Measurements from ENCODE around the gene FAM9A.
"Not testable (repeated sequence)": the region's sequence is repeated elsewhere in the genome, so short reads cannot be mapped to it uniquely, and the experiment has no call there.

FAM9A gene

DNA sequence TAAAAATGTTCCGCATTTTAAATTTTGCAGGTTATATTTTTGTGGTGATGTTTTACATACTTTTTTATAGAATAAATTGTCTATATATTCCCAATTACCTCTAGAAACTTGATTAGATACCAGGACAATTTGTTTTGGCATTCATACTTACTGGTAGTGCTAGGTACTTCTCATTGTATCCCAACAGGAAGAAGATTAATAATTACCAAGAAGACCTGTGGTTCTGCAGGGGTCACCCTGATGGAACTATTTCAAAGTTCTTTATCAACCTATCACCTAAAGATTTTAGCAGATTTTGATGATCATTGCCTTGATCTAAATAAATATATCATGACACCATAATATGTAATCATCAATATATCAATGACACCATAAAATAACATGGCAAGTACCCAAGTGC is 22.5 kb upstream of the FAM9A start:
- no peak overlapping the region for H3K4me3 Mint-ChIP-seq
- H3K27ac Mint-ChIP-seq, result no peak overlapping the region
- ATAC-seq (replicated peaks) (no peak), DNase-seq (no peak)
- H3K9me3 Mint-ChIP-seq, result no peaks in the 10 kb centered on the region
- H3K36me3 Mint-ChIP-seq (ENCODE audit: insufficient read depth), result no peaks in the 10 kb centered on the region
- H3K4me1 Mint-ChIP-seq (ENCODE audit: low read depth in 2 of 2), result peaks cover 0 to 2% of the 10 kb centered on the region in 2 donors
- H3K27me3 Mint-ChIP-seq, result peaks cover 23 to 27% of the 10 kb centered on the region in 2 donors

DNA sequence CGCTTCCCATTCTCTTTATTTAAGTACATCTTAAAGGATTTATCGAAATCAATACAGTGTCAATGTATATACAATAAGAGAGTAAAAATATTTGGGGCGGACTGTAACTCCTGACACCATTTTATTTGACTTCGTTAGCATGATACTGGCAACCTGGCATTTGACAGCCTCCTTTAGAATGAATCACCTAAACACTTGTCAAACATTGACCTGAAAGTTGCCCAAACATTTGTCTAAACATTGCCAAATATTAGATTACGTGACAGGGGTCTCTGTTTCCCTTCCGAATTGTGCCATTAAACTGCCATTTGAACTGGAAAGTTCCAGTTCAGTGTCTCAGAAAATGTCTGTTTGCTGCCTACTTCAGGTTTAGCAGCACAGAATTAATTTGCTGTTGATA is 20.8 kb upstream of the FAM9A start:
- H3K4me3 Mint-ChIP-seq, result no peak overlapping the region
- H3K27ac Mint-ChIP-seq, result no peak overlapping the region

DNA sequence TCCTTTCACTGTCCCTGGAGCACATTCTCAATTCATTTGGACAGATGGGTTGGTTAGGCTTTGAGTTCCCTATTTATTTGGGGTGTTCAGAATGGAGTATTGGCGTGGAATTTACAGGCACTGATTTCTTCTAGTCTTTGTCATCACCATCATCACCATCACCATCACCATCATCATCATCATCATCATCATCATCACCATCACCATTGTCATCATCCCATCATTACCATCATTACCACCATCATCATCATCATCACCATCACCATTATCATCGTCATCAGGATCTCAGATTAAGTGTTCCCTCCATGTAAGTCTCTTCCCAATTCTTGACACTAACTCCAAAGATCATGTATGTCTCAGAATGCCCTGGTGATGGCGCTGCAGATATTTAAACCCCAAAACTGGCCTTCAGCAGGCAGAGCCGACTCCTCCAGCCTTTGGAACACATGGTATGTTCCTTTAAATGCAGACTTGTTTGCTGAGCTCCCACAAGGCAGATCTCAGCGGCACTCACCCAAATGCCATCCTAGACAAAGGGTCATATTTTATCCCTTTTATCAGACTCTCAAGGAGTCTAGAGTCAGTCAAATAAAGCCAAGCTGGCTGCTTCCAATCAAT is 19.8 kb upstream of the FAM9A start:
- no peak for DNase-seq
- no peak overlapping the region for H3K4me3 Mint-ChIP-seq

More for the DNA sequence above, 20.8 kb upstream of the FAM9A start:
- DNase-seq, result no peak
- Mint-ChIP-seq H3K9me3 (no peaks in the 10 kb centered on the region), H3K4me1 (ENCODE audit: low read depth in 2 of 2) (peaks cover 0 to 2% of the 10 kb centered on the region in 2 donors), H3K27me3 (peaks cover 23 to 26% of the 10 kb centered on the region in 2 donors), H3K36me3 (ENCODE audit: insufficient read depth) (no peaks in the 10 kb centered on the region)
- no peak for ATAC-seq (replicated peaks)

DNA sequence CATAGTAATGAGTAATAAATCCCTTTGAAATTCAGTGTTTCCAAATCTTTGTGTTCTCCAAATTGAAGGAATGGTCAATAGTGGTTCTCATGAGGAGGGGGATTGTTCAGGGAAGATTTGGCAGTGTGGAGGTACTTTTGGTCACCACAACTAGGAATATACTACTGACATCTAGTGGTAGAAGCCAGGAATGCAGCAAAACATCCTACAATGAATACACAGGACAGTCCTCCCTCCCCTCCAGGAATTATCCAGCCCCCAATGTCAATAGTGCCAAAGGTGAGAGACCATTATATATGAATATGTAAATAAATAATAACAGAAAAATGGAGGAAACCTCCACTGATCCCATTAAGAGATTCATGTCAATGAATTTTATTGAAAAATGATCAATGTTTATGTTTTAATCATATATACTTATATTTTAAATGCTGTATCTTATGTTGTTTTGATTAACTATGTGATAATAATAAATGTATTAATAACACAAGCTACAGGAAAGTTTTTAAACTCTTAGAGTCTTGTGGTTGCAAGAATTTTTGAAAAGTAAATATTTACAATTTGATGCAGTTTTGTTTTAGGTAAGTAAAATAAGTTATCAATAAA is 14.4 kb upstream of the FAM9A start:
- ATAC-seq (replicated peaks), result no peak
- Mint-ChIP-seq H3K36me3 (ENCODE audit: insufficient read depth) (no peaks in the 10 kb centered on the region), H3K27ac (no peak overlapping the region), H3K4me3 (no peak overlapping the region), H3K9me3 (no peaks in the 10 kb centered on the region), H3K4me1 (ENCODE audit: low read depth in 2 of 2) (no peaks in the 10 kb centered on the region), H3K27me3 (peaks cover 2 to 8% of the 10 kb centered on the region in 2 donors)
- DNase-seq, result peak; percentile 13 to 27 (median 23)

More for the DNA sequence above, 19.8 kb upstream of the FAM9A start:
- no peak for ATAC-seq (replicated peaks)
- Mint-ChIP-seq H3K4me1 (ENCODE audit: low read depth in 2 of 2) (peaks cover 0 to 2% of the 10 kb centered on the region in 2 donors), H3K27me3 (peaks cover 16 to 20% of the 10 kb centered on the region in 2 donors), H3K9me3 (no peaks in the 10 kb centered on the region), H3K36me3 (ENCODE audit: insufficient read depth) (no peaks in the 10 kb centered on the region), H3K27ac (no peak overlapping the region)

DNA sequence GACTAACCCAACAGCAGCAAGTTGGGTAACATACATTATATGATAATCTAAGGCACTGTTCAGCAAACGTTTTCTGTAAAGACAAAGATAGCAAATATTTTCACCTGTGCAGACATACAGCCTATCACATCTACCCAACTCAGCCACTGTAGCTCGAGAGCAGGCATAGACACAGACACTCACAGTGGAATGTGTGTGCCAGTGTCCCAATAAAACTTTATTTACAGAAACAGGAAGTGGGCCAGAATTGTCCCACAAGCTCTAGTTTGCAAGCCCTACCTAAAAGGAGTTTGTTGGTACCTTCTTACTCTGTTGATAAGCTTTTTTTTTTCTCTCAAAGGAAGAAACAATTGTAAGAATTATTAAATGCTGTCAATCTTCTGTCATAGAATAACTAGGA is 11.9 kb upstream of the FAM9A start:
- no peak for ATAC-seq (replicated peaks)
- no peaks in the 10 kb centered on the region for H3K36me3 Mint-ChIP-seq (ENCODE audit: insufficient read depth)
- no peaks in the 10 kb centered on the region for H3K4me1 Mint-ChIP-seq (ENCODE audit: low read depth in 2 of 2)
- DNase-seq, result no peak
- no peak overlapping the region for H3K27ac Mint-ChIP-seq
- no peaks in the 10 kb centered on the region for H3K9me3 Mint-ChIP-seq
- H3K27me3 Mint-ChIP-seq, result peaks cover 6 to 8% of the 10 kb centered on the region in 2 donors
- H3K4me3 Mint-ChIP-seq, result no peak overlapping the region

DNA sequence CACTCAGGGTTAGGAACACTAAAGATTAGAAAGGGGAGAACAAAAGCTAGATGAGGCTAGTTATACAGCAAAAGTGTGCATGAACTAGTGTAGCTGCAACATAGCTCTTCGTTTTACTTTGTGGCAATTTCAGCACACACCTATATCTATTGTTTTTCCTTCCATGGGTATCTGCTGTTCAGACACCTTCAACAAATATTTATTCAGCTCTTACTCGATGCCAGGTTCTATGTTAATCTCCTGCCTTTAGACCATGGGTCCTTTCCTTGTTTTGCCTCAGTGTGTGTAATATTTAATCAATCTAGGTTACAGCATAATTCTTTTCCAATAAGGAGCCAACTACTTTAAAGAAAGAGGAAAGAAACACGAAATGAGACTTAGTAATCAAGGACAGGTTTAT is 10.4 kb upstream of the FAM9A start:
- no peak for ATAC-seq (replicated peaks)
- Mint-ChIP-seq H3K9me3 (no peaks in the 10 kb centered on the region), H3K36me3 (ENCODE audit: insufficient read depth) (no peaks in the 10 kb centered on the region), H3K4me3 (no peak overlapping the region), H3K4me1 (ENCODE audit: low read depth in 2 of 2) (no peaks in the 10 kb centered on the region), H3K27me3 (peaks cover 14 to 17% of the 10 kb centered on the region in 2 donors), H3K27ac (no peak overlapping the region)
- no peak for DNase-seq

DNA sequence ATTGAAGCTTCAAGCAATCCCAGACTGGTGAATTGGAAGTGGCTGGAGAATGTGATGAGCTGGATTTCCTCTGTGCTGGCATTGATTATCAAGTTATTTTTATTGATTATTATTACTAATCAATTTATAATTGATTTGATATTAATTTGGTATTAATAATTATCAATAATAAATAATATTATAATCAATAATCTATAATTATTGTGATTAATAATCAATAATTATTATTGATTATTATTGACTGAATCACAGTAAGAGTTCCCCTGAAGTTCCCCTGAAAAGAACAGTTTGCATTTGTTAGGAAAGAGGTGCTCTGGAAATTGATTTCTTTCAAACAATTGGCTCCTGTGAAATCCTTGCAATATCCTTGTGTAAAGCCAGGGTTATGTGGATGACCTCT is 7.5 kb upstream of the FAM9A start:
- Mint-ChIP-seq H3K27me3 (peaks cover 24 to 29% of the 10 kb centered on the region in 2 donors), H3K36me3 (ENCODE audit: insufficient read depth) (no peaks in the 10 kb centered on the region), H3K9me3 (no peaks in the 10 kb centered on the region), H3K27ac (no peak overlapping the region), H3K4me3 (no peak overlapping the region), H3K4me1 (ENCODE audit: low read depth in 2 of 2) (no peaks in the 10 kb centered on the region)
- ATAC-seq (replicated peaks), result no peak
- no peak for DNase-seq

DNA sequence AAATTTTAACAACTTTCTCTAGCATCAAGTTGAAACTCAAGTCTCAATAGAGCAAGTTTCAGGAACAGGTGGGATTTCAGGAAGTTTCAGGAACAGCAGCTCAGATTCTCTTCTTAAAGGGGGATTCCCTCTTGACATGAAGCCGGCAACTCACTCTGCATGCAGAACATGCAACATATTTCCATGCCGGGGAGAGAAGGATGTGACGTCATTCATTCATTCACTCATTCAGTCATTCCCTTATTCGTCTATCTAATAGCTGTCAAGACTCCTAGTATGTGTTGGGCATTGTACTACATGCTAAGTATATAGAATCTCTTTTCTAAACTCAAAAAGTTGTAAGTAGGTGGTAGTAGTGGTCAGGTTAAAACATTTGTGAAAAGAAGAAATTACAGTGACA is 4.8 kb upstream of the FAM9A start:
- H3K36me3 Mint-ChIP-seq (ENCODE audit: insufficient read depth), result no peaks in the 10 kb centered on the region
- H3K9me3 Mint-ChIP-seq, result no peaks in the 10 kb centered on the region
- ATAC-seq (replicated peaks) (no peak), DNase-seq (no peak)
- H3K27ac Mint-ChIP-seq, result no peak overlapping the region
- H3K27me3 Mint-ChIP-seq, result peaks cover 28 to 30% of the 10 kb centered on the region in 2 donors
- H3K4me1 Mint-ChIP-seq (ENCODE audit: low read depth in 2 of 2), result no peaks in the 10 kb centered on the region
- no peak overlapping the region for H3K4me3 Mint-ChIP-seq

DNA sequence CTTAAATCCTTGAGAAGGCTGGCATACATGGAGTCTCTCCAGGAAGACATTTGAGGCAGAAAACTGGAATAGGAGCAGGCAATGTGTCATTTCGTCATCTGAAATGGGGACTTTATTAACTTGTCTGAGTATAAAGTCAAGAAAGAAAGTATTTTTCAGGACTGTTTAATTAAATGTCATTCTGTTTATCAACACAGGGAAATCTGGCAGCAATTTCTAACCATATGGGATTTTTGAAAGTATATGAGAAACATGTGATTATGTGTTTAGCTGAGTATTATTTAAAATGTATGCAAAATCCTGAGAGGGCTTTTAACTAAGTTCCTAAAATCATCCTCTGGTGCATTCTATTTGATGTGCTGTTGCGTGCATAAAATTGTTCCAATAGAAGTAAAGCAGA is 3.9 kb upstream of the FAM9A start:
- Mint-ChIP-seq H3K4me1 (ENCODE audit: low read depth in 2 of 2) (no peaks in the 10 kb centered on the region), H3K36me3 (ENCODE audit: insufficient read depth) (no peaks in the 10 kb centered on the region), H3K27ac (no peak overlapping the region), H3K4me3 (no peak overlapping the region), H3K27me3 (peaks cover 24 to 28% of the 10 kb centered on the region in 2 donors), H3K9me3 (no peaks in the 10 kb centered on the region)
- no peak for ATAC-seq (replicated peaks)
- DNase-seq, result no peak

DNA sequence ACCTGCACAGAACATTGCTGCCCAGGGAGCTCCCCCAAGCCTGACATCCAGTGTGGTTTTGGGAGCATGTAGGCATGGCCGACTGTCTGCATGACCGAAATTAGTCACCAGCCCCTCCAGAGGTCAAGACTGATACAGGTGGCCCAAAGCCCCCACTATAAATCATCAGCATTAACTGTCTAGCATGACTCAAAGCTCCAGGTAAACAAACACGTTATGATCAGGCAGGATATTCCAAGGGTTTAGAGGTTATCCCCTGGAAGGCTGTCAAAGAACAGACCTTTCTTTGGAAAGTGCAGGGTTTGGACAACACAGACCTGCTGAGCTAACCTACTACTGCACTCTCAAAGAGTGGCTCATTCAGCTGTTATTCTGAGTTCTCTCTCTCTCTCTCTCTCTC is 2.1 kb upstream of the FAM9A start:
- Mint-ChIP-seq H3K9me3 (no peaks in the 10 kb centered on the region), H3K4me3 (no peak overlapping the region), H3K4me1 (ENCODE audit: low read depth in 2 of 2) (no peaks in the 10 kb centered on the region), H3K36me3 (ENCODE audit: insufficient read depth) (no peaks in the 10 kb centered on the region), H3K27me3 (peaks cover 24 to 28% of the 10 kb centered on the region in 2 donors), H3K27ac (no peak overlapping the region)
- DNase-seq (no peak), ATAC-seq (replicated peaks) (no peak)

DNA sequence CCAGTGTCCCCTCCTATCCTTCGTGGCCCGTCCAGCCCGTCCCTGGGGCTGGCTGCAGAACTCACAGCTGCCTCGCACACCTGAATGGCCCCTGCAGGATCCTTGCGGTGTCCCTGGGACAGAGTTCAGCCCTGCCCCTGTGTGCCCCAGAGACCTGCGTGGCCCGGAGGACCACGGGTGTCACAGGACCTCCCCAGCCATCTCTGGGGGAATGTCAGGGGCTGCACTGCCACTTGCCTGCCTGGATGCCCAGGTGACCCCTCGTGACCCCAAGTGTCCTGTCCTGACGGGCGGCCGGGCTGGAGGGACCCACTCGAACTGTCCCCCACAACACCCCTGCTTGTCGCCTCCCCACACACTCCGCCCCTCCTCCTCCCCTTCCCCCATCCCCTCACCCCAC is 832 bp downstream of the FAM9A start:
- DNase-seq; ATAC-seq (replicated peaks); H3K4me1 Mint-ChIP-seq (ENCODE audit: low read depth in 2 of 2); H3K4me3 Mint-ChIP-seq; H3K27ac Mint-ChIP-seq; H3K36me3 Mint-ChIP-seq (ENCODE audit: insufficient read depth); H3K9me3 Mint-ChIP-seq: not testable (repeated sequence)
- peaks cover 10 to 11% of the 10 kb centered on the region in 2 donors for H3K27me3 Mint-ChIP-seq

DNA sequence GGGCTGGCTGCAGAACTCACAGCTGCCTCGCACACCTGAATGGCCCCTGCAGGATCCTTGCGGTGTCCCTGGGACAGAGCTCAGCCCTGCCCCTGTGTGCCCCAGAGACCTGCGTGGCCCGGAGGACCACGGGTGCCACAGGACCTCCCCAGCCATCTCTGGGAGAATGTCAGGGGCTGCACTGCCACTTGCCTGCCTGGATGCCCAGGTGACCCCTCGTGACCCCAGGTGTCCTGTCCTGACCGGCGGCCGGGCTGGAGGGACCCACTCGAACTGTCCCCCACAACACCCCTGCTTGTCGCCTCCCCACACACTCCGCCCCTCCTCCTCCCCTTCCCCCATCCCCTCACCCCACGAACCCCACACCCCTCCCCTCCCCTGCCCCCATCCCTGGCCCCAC is 1.9 kb downstream of the FAM9A start:
- H3K27me3 Mint-ChIP-seq, result peaks cover 18 to 20% of the 10 kb centered on the region in 2 donors
- H3K9me3 Mint-ChIP-seq; H3K36me3 Mint-ChIP-seq (ENCODE audit: insufficient read depth); DNase-seq; H3K4me1 Mint-ChIP-seq (ENCODE audit: low read depth in 2 of 2); H3K4me3 Mint-ChIP-seq; ATAC-seq (replicated peaks); H3K27ac Mint-ChIP-seq: not testable (repeated sequence)

DNA sequence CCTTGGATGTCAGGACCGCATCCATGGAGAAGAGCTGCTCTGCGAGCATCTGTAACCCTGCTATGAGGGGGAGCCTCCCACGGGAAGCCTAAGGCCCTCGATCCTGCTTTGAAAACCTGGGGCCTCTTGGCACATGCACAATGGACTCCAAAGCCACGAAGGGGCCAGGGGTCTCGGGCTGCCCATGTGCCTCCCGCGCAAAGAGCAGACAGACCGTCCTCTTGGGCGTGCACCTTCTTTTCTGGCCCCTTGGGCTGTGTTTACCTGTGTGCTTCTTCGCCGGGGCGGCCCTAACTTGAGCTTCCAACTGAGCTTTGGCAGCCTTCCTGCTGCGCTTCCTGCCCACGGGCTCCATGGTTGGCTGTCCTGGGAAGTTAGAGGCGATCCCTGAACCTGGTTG is 2.5 kb downstream of the FAM9A start:
- ATAC-seq (replicated peaks); H3K36me3 Mint-ChIP-seq (ENCODE audit: insufficient read depth); H3K4me1 Mint-ChIP-seq (ENCODE audit: low read depth in 2 of 2); H3K27ac Mint-ChIP-seq; H3K4me3 Mint-ChIP-seq; H3K9me3 Mint-ChIP-seq; DNase-seq: not testable (repeated sequence)
- H3K27me3 Mint-ChIP-seq, result peaks cover 19 to 22% of the 10 kb centered on the region in 2 donors

DNA sequence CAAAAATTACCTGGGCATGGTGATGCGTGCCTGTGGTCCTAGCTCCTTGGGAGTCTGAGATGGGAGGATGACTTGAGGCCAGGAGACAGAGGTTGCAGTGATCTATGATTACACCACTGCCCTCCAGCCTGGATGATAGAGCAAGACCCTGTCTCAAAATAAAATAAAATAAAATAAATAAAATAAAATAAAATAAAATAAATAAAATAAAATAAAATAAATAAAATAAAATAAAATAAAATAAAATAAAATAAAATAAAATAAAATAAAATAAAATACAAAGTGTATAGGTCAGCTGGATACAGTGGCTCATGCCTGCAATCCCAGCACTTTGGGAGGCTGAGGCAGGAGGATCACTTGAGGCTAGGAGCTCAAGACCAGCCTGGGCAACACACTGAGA is 14.1 kb downstream of the FAM9A start:
- not testable (repeated sequence) for H3K4me3 Mint-ChIP-seq; H3K27me3 Mint-ChIP-seq; DNase-seq; H3K4me1 Mint-ChIP-seq (ENCODE audit: low read depth in 2 of 2); H3K36me3 Mint-ChIP-seq (ENCODE audit: insufficient read depth); H3K27ac Mint-ChIP-seq; H3K9me3 Mint-ChIP-seq; ATAC-seq (replicated peaks)

All from effector memory CD8-positive, alpha-beta T cell (primary cell).